HG03575 (cell line): ENCODE data around the gene AOC3.
"Not testable (repeated sequence)": the region's sequence is repeated elsewhere in the genome, so short reads cannot be mapped to it uniquely, and the experiment has no call there.

ENCODE experiments used
- ATAC-seq: cut with Tn5 transposase; IDR thresholded peaks from one replicate; pipeline ENCODE4 v1.9.1; 2021; ENCODE audit not compliant: unreplicated experiment, insufficient number of reproducible peaks, low FRiP score; ENCODE audit errors: extremely low read depth

Gene AOC3

DNA sequence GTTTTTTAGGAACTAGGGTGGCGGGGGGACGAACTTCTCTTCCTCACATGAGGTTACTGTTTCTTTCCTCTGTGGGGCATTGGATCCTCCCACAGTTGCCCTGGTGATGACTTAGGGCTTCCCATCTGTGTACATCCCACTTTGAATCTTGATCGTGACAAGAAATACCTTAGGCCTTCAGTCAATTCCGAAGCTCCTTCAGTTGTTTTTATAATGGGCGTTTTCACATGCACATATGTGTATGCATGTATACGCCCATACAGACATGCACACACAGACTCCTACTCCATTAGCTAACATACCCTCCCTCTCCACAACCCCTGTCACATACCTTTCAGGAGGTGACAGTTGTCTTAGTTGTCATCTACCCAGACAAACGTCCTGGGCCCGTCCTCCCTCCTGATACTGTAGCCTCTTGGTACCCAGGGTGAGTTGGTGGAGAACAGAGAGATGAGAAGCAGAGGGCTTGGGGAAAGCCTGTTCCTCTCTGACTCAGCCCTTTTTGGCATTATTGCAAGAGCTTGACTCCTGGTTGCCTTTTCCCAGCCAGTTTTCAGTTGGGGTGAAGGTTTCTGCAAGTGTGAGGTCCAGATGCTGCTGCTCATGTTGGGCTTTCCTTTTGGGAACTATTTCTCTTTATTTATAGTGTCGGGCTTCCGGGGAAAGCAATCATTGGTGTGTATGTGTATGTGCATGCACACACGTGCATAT is 8.9 kb upstream of the AOC3 start:
- ATAC-seq = no peak

DNA sequence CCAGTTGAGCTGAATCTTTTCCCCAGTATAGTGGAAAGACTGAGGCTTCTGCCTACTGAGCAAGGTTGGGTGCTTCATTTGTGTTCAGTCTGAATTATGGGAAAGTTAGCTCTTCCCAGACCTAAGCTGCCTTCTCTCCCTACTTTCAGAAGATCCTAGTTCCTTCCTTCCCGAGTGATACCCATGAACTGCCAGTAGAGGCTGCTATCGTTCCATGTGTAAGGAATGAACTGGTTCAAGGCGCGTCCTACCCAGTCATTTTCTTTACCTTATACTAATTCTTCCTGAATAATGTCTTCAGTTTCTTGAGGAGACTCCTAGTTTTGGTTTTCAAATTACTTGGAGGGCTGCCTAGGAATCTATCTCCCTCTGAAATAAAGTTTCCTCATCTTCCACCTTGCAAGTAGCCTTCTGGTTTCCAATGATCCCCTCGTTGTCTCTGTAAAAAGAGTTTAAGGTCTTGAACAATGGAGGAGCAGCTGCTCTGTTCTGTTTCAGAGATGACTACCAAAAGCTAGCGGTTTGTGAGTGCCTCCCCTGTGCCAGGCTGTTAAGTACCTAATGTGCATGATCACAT is 7.6 kb upstream of the AOC3 start:
- no peak for ATAC-seq

DNA sequence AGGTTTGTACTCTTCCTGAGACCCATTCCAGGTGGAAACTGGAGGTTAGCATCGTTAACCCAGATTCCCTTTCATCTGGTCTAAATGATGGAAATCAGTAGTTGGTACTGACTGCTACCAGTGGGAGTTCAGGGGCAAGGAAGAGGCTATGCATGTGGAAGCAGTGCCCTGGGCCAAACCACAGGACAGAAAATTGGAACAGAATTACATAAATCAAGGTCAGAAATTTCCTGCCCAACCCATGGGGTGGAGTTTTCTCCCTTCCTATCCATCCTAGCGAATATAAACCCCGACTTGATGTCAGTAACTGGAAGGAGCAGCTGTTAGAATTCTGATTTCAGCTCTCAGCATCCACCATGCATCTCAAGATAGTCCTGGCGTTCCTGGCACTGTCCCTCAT is 6.7 kb upstream of the AOC3 start, which contains the start of gene AOC2:
TSS of gene AOC2 (plus strand) at position 310 of the 400 bp plus-strand sequence. CDS start at position 357, 47 bp downstream.
- no peak for ATAC-seq

DNA sequence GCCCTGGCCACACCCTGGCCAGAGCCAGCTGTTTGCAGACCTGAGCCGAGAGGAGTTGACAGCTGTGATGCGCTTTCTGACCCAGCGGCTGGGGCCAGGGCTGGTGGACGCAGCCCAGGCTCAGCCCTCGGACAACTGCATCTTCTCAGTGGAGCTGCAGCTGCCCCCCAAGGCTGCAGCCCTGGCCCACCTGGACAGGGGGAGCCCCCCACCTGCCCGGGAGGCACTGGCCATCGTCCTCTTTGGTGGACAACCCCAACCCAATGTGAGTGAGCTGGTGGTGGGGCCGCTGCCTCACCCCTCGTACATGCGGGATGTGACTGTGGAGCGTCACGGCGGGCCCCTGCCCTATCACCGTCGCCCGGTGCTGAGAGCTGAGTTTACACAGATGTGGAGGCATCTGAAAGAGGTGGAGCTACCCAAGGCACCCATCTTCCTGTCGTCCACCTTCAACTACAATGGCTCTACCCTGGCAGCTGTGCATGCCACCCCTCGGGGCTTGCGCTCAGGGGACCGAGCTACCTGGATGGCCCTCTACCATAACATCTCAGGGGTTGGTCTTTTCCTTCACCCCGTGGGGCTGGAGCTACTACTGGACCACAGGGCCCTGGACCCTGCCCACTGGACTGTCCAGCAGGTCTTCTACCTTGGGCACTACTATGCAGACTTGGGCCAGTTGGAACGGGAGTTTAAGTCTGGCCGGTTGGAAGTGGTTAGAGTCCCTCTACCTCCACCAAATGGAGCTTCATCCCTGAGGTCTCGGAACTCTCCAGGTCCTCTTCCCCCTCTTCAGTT is 6.0 kb upstream of the AOC3 start:
- ATAC-seq = no peak

DNA sequence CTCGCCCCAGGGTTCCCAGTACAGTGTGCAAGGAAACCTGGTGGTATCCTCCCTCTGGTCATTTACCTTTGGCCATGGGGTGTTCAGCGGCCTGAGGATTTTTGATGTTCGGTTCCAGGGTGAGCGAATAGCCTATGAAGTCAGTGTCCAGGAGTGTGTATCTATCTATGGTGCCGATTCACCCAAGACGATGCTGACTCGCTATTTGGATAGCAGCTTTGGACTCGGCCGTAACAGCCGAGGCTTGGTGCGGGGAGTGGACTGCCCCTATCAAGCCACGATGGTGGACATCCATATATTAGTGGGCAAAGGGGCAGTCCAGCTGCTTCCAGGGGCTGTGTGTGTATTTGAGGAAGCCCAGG is 5.5 kb upstream of the AOC3 start:
- ATAC-seq = no peak

DNA sequence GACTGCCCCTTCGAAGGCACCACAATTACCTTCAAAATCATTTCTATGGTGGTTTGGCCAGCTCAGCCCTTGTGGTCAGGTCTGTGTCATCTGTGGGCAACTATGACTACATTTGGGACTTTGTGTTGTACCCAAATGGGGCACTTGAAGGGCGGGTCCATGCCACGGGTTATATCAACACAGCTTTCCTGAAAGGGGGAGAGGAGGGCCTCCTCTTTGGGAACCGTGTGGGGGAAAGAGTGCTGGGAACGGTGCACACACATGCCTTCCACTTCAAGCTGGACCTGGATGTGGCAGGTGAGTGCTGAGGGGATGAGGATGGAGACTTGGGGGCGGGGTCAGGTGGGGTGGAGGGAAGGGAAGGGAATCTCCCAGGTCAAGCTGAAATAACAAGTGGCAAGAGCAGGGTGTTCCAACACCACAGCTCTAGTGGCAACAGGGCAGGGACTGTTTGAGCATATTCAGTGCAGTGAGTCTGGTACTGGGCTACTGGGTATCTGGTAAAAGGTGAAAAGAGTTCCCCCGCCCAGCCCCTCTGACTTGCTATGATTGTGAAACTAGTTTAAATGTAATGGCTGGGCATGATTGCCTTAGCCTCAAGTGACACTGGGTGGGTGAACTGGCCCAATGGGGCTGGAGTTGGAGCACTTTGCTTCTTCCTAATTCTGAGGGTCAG is 4.9 kb upstream of the AOC3 start:
- ATAC-seq = no peak

DNA sequence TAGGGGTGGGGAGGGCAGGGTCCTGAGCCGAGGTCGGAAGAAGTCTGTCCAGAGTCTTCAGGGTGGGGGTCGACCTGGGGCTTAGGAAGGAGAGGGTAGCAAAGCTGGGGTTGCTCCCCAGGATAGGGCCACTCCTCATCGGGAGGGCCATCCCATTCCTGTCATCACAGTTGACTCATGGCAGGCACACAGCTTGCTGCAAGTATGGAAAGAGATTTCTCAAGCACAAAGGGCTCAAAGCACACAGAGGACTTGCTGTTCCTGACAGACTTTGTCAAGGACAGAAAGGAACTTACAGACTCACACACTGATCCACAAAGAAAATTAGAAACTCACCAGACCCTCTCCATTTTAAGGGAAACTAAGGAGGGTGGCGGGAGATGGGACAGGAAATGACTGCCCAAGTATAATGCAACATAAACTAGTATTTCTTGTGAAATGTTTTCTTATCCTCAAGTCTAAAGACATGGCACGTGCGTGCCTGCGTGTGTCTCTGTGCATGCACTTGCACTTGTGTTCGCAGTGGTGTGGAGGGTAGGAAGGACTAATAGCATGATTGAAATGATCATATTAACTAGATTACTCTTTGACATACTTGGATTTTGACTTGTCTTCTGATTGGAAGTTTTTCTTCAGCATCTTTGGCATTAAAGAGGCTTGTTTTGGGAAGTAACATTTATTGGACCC is 4.3 kb upstream of the AOC3 start:
- ATAC-seq = no peak

DNA sequence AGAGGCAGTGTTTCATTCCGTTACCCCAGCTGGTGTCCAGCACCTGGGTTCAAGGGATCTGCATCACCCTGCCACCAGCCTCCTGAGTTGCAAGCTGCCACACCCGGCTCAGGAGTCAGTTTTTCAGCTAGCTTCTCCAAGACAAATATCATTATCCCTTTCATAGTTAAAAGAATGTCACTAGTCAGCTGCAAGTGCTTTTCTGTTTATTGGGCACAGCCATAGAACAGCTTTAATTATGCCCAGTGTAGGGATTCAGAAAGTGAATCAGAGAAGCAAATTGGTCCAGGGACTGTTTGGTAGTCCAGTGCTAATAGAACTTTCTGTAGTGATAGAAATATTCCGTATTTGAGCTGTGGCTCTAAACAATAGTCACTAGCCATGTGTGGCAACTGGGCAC is 2.9 kb upstream of the AOC3 start:
- ATAC-seq = no peak

DNA sequence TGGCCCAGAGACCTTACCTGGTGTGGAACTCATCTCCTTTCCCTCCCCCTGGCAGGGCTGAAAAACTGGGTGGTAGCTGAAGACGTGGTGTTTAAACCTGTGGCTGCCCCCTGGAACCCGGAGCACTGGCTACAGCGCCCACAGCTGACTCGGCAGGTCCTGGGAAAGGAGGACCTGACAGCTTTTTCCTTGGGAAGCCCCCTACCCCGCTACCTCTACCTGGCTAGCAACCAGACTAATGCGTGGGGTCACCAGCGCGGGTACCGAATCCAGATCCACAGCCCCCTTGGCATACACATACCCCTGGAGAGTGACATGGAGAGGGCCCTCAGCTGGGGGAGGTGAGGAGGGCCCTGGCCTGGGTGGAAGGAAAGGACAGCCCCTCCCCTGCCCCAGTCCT is 2.0 kb upstream of the AOC3 start:
- no peak for ATAC-seq

DNA sequence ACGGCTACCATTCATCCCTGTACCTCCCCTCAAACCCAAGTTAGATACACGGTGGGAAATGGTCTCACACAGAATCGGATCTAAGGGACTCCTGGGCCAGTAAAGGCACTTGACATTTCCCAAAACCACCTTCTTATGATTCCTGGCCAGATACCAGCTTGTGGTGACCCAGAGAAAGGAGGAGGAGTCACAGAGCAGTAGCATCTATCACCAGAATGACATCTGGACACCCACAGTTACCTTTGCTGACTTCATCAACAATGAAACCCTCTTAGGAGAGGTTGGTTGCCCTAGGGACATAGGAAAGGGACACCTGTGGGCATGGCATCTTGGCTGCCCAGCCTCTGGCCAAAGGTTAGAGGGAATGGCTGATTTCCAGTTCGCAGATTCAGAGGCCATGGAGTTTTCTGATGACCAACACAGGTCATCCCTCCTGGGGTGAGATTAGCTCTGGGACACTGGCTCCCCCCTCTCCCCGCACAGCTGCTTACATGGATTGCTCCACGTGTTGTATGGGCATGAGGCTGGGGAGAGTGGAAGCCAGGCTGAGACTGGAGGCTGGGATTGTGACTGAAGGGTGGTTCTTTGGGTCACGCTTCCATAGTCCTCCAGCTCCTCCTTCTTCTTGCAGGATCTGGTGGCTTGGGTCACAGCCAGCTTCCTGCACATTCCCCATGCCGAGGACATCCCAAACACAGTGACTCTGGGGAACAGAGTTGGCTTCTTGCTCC is 1.4 kb upstream of the AOC3 start:
- no peak for ATAC-seq

DNA sequence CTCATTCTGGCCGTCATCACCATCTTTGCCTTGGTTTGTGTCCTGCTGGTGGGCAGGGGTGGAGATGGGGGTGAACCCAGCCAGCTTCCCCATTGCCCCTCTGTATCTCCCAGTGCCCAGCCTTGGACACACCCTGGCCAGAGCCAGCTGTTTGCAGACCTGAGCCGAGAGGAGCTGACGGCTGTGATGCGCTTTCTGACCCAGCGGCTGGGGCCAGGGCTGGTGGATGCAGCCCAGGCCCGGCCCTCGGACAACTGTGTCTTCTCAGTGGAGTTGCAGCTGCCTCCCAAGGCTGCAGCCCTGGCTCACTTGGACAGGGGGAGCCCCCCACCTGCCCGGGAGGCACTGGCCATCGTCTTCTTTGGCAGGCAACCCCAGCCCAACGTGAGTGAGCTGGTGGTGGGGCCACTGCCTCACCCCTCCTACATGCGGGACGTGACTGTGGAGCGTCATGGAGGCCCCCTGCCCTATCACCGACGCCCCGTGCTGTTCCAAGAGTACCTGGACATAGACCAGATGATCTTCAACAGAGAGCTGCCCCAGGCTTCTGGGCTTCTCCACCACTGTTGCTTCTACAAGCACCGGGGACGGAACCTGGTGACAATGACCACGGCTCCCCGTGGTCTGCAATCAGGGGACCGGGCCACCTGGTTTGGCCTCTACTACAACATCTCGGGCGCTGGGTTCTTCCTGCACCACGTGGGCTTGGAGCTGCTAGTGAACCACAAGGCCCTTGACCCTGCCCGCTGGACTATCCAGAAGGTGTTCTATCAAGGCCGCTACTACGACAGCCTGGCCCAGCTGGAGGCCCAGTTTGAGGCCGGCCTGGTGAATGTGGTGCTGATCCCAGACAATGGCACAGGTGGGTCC is 607 bp downstream of the AOC3 start:
- not testable (repeated sequence) for ATAC-seq

DNA sequence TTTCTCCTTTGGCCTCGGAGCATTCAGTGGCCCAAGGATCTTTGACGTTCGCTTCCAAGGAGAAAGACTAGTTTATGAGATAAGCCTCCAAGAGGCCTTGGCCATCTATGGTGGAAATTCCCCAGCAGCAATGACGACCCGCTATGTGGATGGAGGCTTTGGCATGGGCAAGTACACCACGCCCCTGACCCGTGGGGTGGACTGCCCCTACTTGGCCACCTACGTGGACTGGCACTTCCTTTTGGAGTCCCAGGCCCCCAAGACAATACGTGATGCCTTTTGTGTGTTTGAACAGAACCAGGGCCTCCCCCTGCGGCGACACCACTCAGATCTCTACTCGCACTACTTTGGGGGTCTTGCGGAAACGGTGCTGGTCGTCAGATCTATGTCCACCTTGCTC is 1.4 kb downstream of the AOC3 start:
- no peak for ATAC-seq

DNA sequence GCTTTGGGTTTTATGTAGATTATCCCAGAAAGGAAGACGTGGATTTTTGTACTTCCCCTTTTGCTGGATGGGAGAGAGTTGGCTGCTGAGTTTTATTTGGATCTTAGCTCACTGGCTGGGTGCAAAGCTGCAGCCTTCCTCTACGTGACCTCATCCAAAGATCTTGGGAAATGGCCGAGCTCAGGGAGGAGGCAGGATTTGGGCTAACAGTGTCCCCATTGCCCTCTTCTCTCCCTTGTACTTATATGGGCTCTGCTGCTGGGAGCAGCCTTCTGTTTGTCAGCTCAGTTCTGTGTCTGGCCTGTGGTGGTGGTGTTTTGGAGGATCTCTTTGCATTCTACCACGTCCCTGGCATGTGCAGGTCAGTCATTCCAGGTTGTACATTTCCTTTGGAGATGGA is 2.0 kb downstream of the AOC3 start:
- no peak for ATAC-seq

DNA sequence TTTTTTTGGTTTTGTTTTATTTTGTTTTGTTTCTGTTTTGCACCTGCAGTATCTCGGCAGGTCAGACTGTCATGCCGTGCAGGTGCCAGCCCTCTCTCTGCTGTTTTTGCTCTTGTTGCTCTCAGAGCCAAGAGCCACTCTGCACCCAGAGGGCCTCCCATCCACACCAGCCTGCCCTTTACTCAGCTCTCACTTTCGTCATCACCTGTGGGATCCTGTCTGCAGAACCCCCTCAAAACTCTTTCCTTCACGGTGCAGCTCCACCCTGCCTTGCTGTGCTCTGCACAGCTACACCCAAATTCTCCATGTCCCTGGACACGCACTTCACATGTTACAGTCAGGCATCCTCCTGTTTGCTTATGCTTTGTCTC is 2.6 kb downstream of the AOC3 start:
- ATAC-seq = no peak

DNA sequence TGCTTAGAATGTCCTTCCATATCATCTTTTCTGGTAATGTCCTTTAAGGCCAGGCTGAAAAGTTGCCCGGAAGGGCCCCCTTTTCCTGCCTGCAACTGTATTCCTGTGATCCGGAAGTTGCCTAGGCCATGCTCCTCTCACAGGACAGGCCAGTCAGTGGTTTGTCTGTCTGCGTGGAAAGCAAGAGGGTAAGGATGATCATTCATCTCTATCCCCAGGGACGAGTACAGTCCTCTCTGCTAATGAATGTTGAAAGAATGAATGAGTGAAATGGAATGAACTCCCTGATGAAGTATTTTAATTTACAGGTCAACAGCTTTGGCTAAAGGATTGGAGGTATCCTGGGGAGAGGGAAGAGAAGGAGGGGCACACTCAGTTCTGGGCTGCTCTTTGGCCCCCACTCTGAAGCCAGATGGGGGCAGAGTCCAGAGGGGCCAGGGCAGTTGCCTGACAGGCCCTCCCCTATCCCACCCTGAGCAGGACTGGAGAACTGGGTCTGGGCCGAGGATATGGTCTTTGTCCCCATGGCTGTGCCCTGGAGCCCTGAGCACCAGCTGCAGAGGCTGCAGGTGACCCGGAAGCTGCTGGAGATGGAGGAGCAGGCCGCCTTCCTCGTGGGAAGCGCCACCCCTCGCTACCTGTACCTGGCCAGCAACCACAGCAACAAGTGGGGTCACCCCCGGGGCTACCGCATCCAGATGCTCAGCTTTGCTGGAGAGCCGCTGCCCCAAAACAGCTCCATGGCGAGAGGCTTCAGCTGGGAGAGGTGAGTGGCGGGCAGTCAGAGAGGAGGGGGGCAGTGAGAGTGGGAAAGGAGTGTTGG is 3.2 kb downstream of the AOC3 start:
- no peak for ATAC-seq

DNA sequence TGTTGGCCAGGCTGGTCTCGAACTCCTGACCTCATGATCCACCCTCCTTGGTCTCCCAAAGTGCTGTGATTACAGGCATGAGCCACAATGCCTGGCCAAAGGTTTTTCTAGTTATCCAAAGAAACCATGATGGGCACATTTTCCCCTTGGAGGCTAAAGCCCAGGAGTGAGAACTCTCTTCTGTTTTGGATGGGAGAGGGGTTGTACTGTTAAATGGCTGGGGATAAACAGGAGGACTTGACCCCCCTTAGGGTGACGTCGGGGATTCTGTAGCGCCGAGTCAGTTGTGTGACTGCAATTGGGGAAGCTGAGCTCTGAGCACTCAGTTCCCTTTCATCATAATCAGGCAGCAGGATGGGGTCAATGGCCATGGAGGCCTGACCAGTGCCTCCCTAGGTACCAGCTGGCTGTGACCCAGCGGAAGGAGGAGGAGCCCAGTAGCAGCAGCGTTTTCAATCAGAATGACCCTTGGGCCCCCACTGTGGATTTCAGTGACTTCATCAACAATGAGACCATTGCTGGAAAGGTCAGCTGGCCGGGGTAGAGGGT is 4.1 kb downstream of the AOC3 start:
- no peak for ATAC-seq

DNA sequence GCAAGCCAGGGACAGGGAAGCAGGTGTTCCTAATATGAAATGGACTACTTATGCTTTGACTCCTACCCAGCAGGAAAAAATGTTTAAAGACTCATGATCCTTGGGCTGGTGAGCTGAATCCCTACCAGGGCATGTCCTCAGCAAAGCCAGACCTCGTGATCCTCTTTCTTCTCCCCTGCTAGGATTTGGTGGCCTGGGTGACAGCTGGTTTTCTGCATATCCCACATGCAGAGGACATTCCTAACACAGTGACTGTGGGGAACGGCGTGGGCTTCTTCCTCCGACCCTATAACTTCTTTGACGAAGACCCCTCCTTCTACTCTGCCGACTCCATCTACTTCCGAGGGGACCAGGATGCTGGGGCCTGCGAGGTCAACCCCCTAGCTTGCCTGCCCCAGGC is 5.1 kb downstream of the AOC3 start:
- not testable (repeated sequence) for ATAC-seq
